ENCODE data around the gene RAB11FIP3.

The RAB11FIP3 gene

DNA sequence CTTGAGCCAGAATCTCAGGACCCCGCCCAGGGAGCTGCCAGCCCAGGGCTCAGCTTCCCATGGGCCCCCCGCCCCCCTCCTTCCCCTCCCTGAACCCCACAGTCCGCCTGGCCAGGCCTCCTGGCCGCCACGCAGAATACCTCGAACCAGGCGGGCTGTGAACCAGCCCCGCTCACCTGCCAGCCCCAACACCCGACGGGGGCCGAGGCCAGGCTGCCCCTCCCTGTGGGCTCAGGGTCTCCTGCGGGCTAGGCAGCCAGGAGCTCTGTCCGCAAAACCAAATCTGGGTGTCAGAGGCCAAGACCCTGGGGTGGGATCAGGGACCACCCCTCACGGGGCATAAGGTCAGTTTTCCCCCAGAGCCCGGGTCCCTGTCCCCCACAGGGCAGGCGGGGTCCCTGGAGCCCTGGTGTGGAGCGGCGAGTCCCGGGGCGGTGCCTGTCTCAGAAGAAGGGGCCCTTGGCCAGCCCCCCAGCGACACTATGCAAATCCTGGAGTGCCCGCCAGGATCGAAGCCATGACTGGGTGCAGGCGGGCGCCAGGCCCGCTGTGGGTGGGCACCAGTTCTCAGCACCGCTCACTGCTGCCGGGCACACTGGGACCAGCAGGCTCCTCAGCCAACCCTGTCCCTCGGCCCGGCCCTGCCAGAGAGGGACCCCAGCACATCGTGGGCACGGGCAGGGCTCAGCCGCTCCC, 128.3 kb downstream of the RAB11FIP3 start:
- no peak for DNase-seq
- Histone ChIP-seq H3K9me3 (ENCODE audit: severe bottlenecking) (no peaks in the 10 kb centered on the region), H3K4me3 (ENCODE audit: low read depth, low read length) (no peak overlapping the region), H3K27me3 (ENCODE audit: insufficient read depth, low read depth, severe bottlenecking) (no peaks in the 10 kb centered on the region), H3K36me3 (peaks cover 22% of the 10 kb centered on the region), H3K27ac (no peak overlapping the region)
- no peak for TF ChIP-seq CTCF (IDR thresholded peaks at IDR 0.05; ENCODE audit: low read depth, low read length)

GRCh38 chr16:554297-554621, 128.8 kb downstream of the RAB11FIP3 start:
- Histone ChIP-seq H3K27ac (no peak overlapping the region), H3K36me3 (peaks cover 21% of the 10 kb centered on the region), H3K4me3 (ENCODE audit: low read depth, low read length) (no peak overlapping the region), H3K9me3 (ENCODE audit: severe bottlenecking) (no peaks in the 10 kb centered on the region), H3K27me3 (ENCODE audit: insufficient read depth, low read depth, severe bottlenecking) (no peaks in the 10 kb centered on the region)
- no peak for DNase-seq
- no peak for TF ChIP-seq CTCF (IDR thresholded peaks at IDR 0.05; ENCODE audit: low read depth, low read length)

- TF ChIP-seq CTCF (IDR thresholded peaks at IDR 0.05; ENCODE audit: low read depth, low read length) = no peak
- H3K4me3 ChIP-seq (ENCODE audit: low read depth, low read length) = no peak overlapping the region
- no peak for DNase-seq
- peaks cover 17% of the 10 kb centered on the region for H3K36me3 ChIP-seq
- H3K9me3 ChIP-seq (ENCODE audit: severe bottlenecking) = no peaks in the 10 kb centered on the region
- H3K27ac ChIP-seq = no peak overlapping the region
- H3K27me3 ChIP-seq (ENCODE audit: insufficient read depth, low read depth, severe bottlenecking) = peaks cover 4% of the 10 kb centered on the region
Observed at GRCh38 chr16:554640-555365, 129.4 kb downstream of the RAB11FIP3 start.

GRCh38 chr16:555528-556473, 130.4 kb downstream of the RAB11FIP3 start:
- TF ChIP-seq CTCF (IDR thresholded peaks at IDR 0.05; ENCODE audit: low read depth, low read length) = no peak
- Histone ChIP-seq H3K27me3 (ENCODE audit: insufficient read depth, low read depth, severe bottlenecking) (peaks cover 5% of the 10 kb centered on the region), H3K27ac (no peak overlapping the region), H3K36me3 (peaks cover 12% of the 10 kb centered on the region), H3K4me3 (ENCODE audit: low read depth, low read length) (no peak overlapping the region), H3K9me3 (ENCODE audit: severe bottlenecking) (no peaks in the 10 kb centered on the region)
- peak; percentile 41 for DNase-seq

GRCh38 chr16:556474-557173, 131.2 kb downstream of the RAB11FIP3 start:
- TF ChIP-seq CTCF (IDR thresholded peaks at IDR 0.05; ENCODE audit: low read depth, low read length) = no peak
- no peak overlapping the region for H3K27ac ChIP-seq
- no peak overlapping the region for H3K4me3 ChIP-seq (ENCODE audit: low read depth, low read length)
- peaks cover 8% of the 10 kb centered on the region for H3K27me3 ChIP-seq (ENCODE audit: insufficient read depth, low read depth, severe bottlenecking)
- no peak for DNase-seq
- peaks cover 8% of the 10 kb centered on the region for H3K36me3 ChIP-seq
- H3K9me3 ChIP-seq (ENCODE audit: severe bottlenecking) = no peaks in the 10 kb centered on the region
